HG03558 (cell line): ENCODE results near the gene KRTAP12-2.
"Not testable (repeated sequence)": the region's sequence is repeated elsewhere in the genome, so short reads cannot be mapped to it uniquely, and the experiment has no call there.

Source experiments
- ATAC-seq: cut with Tn5 transposase; IDR thresholded peaks from one replicate; pipeline ENCODE4 v1.9.1; 2021; ENCODE audit warnings: moderate number of reproducible peaks; ENCODE audit not compliant: unreplicated experiment; ENCODE audit errors: extremely low read depth

The KRTAP12-2 gene

GRCh38 chr21:44702973-44703730 lies 36.4 kb upstream of the KRTAP12-2 start:
- no peak for ATAC-seq

DNA sequence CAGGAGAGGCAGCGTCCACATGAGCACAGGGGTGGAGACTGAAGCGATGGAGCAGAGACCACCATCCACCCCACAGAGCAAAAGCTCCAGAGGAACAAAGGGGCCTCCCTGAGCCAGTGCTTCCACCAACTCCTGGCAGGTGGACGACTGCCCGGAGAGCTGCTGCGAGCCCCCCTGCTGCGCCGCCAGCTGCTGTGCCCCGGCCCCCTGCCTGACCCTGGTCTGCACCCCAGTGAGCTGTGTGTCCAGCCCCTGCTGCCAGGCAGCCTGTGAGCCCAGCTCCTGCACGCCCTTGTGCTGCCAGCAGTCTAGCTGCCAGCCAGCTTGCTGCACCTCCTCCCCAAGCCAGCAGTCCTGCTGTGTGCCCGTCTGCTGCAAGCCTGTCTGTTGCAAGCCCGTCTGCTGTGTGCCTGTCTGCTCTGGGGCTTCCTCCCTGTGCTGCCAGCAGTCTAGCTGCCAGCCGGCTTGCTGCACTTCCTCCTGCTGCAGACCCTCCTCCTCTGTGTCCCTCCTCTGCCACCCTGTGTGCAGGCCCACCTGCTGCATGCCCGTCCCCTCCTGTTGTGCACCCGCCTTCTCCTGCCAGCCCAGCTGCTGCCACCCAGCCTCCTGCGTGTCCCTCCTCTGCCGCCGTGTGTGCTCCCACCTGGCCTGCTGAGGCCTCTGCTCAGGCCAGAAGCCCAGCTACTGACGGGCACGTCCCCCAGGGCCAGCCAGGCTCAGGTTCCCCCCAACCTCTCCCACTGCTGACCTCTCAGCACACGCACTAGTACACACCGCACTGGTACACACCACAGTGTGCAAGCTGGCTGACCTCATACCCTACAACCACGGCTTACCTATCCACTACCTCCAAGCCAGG lies 35.6 kb upstream of the KRTAP12-2 start:
- no peak for ATAC-seq

DNA sequence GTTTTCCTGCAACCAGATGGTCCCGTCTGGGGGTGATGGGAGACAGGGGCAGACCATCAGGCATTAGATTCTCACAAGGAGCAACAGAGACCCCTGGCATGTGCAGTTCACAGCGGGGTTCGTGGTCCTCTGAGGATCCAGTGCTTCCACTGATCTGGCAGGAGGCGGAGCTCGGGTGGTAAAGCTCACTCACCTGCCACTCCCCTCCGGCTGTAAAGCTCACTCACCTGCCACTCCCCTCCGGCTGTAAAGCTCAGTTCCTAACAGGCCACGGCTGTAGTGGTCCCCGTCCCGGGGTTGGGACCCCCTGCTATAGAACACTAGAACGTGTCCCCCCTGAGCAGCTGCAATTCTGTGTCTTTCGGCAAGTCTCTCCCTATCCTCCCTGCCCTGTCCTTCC lies 34.8 kb upstream of the KRTAP12-2 start:
- no peak for ATAC-seq

DNA sequence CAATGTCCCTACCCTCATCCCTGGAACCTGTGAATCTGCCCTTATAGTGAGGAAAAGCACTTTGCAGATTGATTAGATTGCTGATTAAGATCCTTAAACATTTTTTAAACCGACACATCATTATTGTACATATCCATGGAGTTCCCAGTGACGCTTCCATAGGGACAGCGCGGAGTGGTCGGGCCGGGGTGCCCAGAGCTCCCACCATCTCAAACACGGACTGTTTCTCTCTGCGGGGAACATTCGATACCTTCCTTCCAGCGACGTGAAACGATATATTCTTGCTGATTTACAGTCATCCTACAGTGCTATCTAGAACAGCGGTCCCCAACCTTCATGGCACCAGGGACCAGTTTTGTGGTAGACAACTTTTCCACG lies 34.3 kb upstream of the KRTAP12-2 start:
- ATAC-seq: no peak

GRCh38 chr21:44700101-44701022 lies 33.6 kb upstream of the KRTAP12-2 start:
- ATAC-seq: no peak

- ATAC-seq: no peak
Observed at GRCh38 chr21:44699502-44700001, 32.8 kb upstream of the KRTAP12-2 start.

DNA sequence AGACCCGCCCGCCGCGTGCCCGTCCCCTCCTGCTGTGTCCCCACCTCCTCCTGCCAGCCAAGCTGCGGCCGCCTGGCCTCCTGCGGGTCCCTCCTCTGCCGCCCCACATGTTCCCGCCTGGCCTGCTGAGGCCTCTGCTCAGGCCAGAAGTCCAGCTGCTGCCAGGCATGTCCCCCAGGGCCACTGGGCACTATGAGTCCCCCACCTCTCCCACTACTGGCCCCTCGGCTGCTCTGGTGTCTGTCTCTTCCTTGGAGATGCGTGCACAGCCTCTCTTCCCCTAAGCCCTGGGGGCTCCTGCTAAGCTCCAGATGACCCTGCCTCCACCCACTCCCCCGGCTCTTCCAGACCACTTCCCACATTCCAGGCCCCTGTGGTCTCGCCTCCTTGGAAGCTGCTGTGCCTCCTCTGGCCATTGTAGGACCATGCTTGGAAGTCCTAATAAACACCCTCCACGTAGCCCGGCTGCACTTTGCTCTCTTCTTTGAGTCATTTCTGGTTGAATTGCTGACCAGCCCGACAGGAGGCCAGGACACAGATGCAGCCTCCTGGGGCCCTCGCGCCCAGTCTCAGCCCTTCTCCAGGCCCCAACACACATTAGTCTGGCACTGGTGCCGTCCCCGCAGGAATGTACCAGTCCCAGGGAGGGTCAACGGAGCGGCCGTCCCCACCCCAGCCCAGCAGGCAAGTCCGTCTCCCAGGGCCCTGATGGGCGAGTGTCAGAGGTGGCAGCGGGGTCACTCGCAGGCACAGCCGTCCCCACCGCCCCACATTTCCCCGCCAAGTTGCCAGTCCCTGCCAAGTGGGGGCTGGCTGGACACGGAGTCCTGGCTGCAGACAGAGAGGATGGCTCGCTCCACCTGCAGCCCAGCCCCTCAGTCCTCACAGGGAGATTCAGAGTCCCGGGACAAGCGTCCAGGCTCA lies 31.3 kb upstream of the KRTAP12-2 start:
- ATAC-seq: no peak

GRCh38 chr21:44697172-44697810 lies 30.6 kb upstream of the KRTAP12-2 start, which contains the start of gene KRTAP10-12:
TSS of gene KRTAP10-12 (plus strand) at chr21:44697172. CDS start at chr21:44697202, 30 bp downstream.
- ATAC-seq: not testable (repeated sequence)

- ATAC-seq: no peak
Observed at GRCh38 chr21:44696572-44696971, 29.8 kb upstream of the KRTAP12-2 start.

- no peak for ATAC-seq
Observed at GRCh38 chr21:44695641-44696040, 28.9 kb upstream of the KRTAP12-2 start.

DNA sequence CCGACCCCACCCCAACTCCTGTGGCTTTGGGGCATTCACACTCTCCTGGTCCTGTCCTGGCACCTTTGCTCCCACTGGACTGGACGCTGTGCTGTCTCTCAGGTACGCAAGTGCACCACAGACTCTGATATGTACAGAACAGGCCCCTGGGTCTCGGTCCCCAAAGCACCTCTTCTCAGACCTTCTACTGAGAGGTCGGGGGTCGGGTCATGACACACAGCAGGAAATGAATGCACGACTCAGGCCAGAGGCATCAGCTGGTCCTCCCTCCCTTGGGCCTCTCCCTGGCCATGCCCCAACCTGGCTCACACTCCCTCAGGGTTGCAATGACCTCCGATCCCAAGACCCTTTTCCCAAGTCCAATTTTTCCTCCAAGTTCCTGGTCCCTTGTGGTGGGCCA lies 28.5 kb upstream of the KRTAP12-2 start:
- ATAC-seq: no peak

DNA sequence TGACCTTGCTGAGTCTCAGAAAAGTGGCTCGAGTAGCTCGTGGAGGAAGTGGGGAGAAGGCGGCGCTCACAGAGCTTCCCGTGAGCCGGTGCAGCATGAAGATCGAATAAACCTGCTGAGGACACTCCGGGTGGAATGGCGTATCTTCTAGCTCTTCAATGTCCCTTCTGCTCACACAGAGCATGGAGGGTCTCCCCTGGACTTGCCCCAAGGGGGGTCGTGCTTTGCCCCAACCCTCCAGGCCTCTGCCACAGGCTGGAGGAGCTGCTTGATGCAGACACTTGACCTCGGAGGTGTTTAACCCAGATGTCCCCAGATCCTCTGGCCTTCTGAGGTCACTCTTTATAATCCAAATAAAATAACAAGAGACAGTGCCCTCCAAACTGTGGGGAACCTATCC lies 28.0 kb upstream of the KRTAP12-2 start:
- ATAC-seq: no peak

GRCh38 chr21:44692798-44693512 lies 26.2 kb upstream of the KRTAP12-2 start:
- ATAC-seq: no peak

- ATAC-seq: no peak
Observed at GRCh38 chr21:44691686-44692085, 25.0 kb upstream of the KRTAP12-2 start.

DNA sequence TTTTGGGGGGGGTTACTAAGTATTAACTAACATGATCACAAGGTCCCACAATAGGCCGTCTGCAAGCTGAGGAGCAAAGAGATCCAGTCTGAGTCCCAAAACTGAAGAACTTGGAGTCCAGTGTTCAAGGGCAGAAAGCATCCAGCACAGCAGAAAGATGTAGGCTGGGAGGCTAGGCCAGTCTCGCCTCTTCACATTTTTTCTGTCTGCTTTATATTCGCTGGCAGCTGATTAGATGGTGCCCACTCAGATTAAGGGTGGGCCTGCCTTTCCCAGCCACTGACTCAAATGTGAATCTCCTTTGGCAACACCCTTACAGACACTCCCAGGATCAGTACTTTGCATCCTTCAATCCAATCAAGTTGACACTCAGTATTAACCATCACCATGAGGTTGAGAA lies 23.0 kb upstream of the KRTAP12-2 start:
- ATAC-seq: not testable (repeated sequence)

- ATAC-seq: no peak
Observed at GRCh38 chr21:44687671-44688070, 20.9 kb upstream of the KRTAP12-2 start.

- ATAC-seq: no peak
Observed at GRCh38 chr21:44686843-44687561, 20.3 kb upstream of the KRTAP12-2 start.
